ENCODE data around the gene NAPA. TPM values are rescaled to one million over a fixed set of nuclear protein-coding genes. Genes with fewer than 3 reads are reported as not detected.

NAPA gene
- total and polyA plus RNA-seq, 3 donors from 2014 or later, result 194 to 257 (median 227) TPM

GRCh38 chr19:47459477-47459876 lies 55.4 kb downstream of the NAPA start:
- intact Hi-C loops (cut with DNase I; ENCODE audit: low total_unique reads), result no loop called here
- WGBS, 2 donors, result 77 to 78% methylated on average over 14 of the region's 14 CpGs
- TF ChIP-seq, protein P1, sequence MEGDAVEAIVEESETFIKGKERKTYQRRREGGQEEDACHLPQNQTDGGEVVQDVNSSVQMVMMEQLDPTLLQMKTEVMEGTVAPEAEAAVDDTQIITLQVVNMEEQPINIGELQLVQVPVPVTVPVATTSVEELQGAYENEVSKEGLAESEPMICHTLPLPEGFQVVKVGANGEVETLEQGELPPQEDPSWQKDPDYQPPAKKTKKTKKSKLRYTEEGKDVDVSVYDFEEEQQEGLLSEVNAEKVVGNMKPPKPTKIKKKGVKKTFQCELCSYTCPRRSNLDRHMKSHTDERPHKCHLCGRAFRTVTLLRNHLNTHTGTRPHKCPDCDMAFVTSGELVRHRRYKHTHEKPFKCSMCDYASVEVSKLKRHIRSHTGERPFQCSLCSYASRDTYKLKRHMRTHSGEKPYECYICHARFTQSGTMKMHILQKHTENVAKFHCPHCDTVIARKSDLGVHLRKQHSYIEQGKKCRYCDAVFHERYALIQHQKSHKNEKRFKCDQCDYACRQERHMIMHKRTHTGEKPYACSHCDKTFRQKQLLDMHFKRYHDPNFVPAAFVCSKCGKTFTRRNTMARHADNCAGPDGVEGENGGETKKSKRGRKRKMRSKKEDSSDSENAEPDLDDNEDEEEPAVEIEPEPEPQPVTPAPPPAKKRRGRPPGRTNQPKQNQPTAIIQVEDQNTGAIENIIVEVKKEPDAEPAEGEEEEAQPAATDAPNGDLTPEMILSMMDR (IDR thresholded peaks at IDR 0.05), result no peak
- no peak for TF ChIP-seq POLR2A (IDR thresholded peaks at IDR 0.05)
- Histone ChIP-seq H3K36me3 (ENCODE audit: low read depth, missing control alignments) (no peaks in the 10 kb centered on the region), H3K27me3 (no peaks in the 10 kb centered on the region), H3K4me3 (no peak overlapping the region), H3K27ac (no peak overlapping the region), H3K9me3 (no peaks in the 10 kb centered on the region), H3K4me1 (peaks cover 4% of the 10 kb centered on the region)
- DNase-seq, result no peak

DNA sequence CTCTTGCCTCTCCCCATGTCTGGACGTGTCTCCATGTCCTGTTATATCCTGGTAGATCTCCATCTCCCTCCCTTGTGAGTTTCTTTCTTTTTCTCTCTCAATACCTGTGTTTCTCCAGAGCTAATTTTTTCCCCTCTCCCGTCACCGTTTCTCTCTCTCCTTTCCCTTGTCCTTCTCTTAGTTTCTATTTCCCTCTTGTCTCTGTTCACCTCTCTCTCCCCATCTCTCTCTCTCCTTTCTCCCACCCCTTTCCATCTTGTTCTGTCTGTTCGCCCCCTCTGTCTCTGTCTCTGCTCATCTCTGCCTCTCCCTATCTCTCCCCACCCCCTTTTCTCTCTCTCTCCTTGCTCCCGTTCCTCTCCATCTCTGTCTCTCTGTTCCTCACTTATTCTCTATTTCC lies 56.2 kb downstream of the NAPA start:
- intact Hi-C loops (cut with DNase I; ENCODE audit: low total_unique reads), result no loop called here
- Histone ChIP-seq H3K4me3 (no peak overlapping the region), H3K36me3 (ENCODE audit: low read depth, missing control alignments) (no peaks in the 10 kb centered on the region), H3K27ac (no peak overlapping the region), H3K4me1 (peaks cover 4% of the 10 kb centered on the region), H3K9me3 (no peaks in the 10 kb centered on the region), H3K27me3 (no peaks in the 10 kb centered on the region)
- TF ChIP-seq, protein P1 (IDR thresholded peaks at IDR 0.05), result no peak
- TF ChIP-seq POLR2A (IDR thresholded peaks at IDR 0.05), result no peak
- DNase-seq, result no peak
- 18 to 32% methylated on average over 5 of the region's 5 CpGs for WGBS, 2 donors

DNA sequence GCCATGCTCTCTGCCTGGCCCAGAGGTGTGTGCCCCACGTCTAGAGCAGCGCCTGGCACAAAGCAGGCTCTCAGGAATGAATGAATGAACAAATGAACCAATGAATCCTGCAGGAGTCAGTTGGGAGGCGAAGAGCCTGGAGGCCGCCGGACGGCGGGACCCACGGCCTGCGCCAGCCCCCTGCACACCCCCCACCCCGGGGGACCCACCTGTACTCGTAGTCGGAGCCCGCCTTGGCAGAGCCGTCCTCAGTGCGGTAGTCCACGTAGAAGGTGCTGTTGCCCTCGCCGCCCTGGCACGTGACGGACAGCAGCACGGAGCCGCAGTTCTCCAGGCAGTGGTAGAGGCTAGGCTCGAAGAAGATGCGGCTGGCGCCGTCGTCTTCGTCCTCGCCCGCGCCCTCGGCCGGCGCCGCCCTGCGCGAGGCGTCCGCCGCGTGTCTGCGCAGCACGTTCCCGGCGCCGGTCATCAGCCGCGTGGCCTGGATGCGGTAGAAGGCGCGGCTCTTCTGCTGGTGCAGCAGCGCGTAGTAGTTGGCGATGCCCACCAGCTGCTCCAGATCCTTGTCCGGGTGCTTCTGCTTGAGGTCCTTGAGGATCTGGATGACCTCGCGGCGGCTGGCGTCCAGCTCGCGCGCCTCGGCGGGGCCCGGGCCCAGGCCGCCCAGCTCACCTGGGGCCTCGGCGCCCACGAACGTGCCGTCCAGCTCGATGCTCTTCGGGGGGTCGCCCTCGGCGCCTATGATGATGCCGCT lies 58.0 kb downstream of the NAPA start:
- H3K4me1 ChIP-seq, result peaks cover 4% of the 10 kb centered on the region
- TF ChIP-seq POLR2A (IDR thresholded peaks at IDR 0.05), result no peak
- TF ChIP-seq, protein P1 (IDR thresholded peaks at IDR 0.05), result no peak
- H3K36me3 ChIP-seq (ENCODE audit: low read depth, missing control alignments), result no peaks in the 10 kb centered on the region
- DNase-seq, result no peak
- H3K27me3 ChIP-seq, result no peaks in the 10 kb centered on the region
- peak overlapping the region; percentile 4 to 12 for H3K4me3 ChIP-seq
- no peaks in the 10 kb centered on the region for H3K9me3 ChIP-seq
- intact Hi-C loops (cut with DNase I; ENCODE audit: low total_unique reads), result no loop called here
- 22 to 55% methylated on average over 11 to 13 of the region's 77 CpGs for WGBS, 2 donors
- no peak overlapping the region for H3K27ac ChIP-seq

DNA sequence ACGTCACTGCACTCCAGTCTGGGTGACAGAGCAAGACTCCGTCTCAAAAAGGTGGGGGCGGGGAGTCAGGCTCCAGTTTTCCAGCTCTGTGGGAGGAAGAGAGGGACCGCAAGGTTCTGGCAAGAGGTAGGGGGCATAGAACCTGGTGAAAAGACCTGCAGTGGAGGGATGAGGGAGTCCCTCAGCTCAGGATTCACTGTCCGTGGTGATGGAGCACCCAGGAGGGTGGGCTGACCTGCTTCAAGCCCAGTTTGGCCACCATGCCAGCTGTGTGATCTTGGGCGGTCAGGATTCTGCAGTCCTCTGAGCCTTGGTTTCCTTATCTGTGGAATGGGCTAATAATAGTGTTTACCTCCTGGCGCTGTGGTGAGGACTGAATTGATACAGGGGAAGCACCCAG lies 64.4 kb downstream of the NAPA start:
- Histone ChIP-seq H3K4me1 (peaks cover 12% of the 10 kb centered on the region), H3K9me3 (no peaks in the 10 kb centered on the region), H3K36me3 (ENCODE audit: low read depth, missing control alignments) (no peaks in the 10 kb centered on the region), H3K4me3 (no peak overlapping the region), H3K27me3 (no peaks in the 10 kb centered on the region), H3K27ac (no peak overlapping the region)
- 65 to 75% methylated on average over 5 to 7 of the region's 7 CpGs for WGBS, 2 donors
- intact Hi-C loops (cut with DNase I; ENCODE audit: low total_unique reads), result no loop called here
- no peak for DNase-seq
- TF ChIP-seq POLR2A (IDR thresholded peaks at IDR 0.05), result no peak
- TF ChIP-seq, protein P1 (IDR thresholded peaks at IDR 0.05), result no peak

- intact Hi-C loops (cut with DNase I; ENCODE audit: low total_unique reads), result no loop called here
- Histone ChIP-seq H3K36me3 (ENCODE audit: low read depth, missing control alignments) (no peaks in the 10 kb centered on the region), H3K9me3 (no peaks in the 10 kb centered on the region), H3K27me3 (no peaks in the 10 kb centered on the region), H3K27ac (no peak overlapping the region), H3K4me1 (peaks cover 14% of the 10 kb centered on the region), H3K4me3 (peak overlapping the region in 1 of 2 donors; percentile 43)
- TF ChIP-seq, protein P1 (IDR thresholded peaks at IDR 0.05), result no peak
- TF ChIP-seq POLR2A (IDR thresholded peaks at IDR 0.05), result no peak
- DNase-seq, result no peak
- WGBS, 2 donors, result 26 to 29% methylated on average over 9 of the region's 9 CpGs
These were observed 66.5 kb downstream of the NAPA start for GRCh38 chr19:47448360-47448727.

Measured in testis (tissue), 3 donors.